OCI-M2 (cell line): ENCODE measurements around the gene BARX1.
"Not testable (repeated sequence)": the region's sequence is repeated elsewhere in the genome, so short reads cannot be mapped to it uniquely, and the experiment has no call there.

ENCODE experiments used
- DNase-seq: peaks from one replicate; lab custom pipeline; 2025; ENCODE audit not compliant: unreplicated experiment; lab: John Stamatoyannopoulos, UW

BARX1 gene

GRCh38 chr9:93951655-93952118 lies 3.5 kb downstream of the BARX1 start:
- DNase-seq: no peak

- DNase-seq: no peak
Measured at GRCh38 chr9:93950619-93951601, 4.2 kb downstream of the BARX1 start.

- no peak for DNase-seq
Measured at GRCh38 chr9:93949694-93950449, 5.3 kb downstream of the BARX1 start.

GRCh38 chr9:93949073-93949693 lies 6.0 kb downstream of the BARX1 start:
- no peak for DNase-seq

GRCh38 chr9:93948441-93949072 lies 6.6 kb downstream of the BARX1 start:
- no peak for DNase-seq

GRCh38 chr9:93947409-93948070 lies 7.6 kb downstream of the BARX1 start:
- DNase-seq: no peak

GRCh38 chr9:93946338-93946712 lies 8.8 kb downstream of the BARX1 start:
- no peak for DNase-seq

GRCh38 chr9:93945400-93946337 lies 9.5 kb downstream of the BARX1 start:
- no peak for DNase-seq

GRCh38 chr9:93944011-93944410 lies 11.1 kb downstream of the BARX1 start:
- no peak for DNase-seq

- no peak for DNase-seq
Measured at GRCh38 chr9:93942161-93942560, 13.0 kb downstream of the BARX1 start.

- no peak for DNase-seq
Measured at GRCh38 chr9:93941493-93941892, 13.7 kb downstream of the BARX1 start.

- DNase-seq: no peak
Measured at GRCh38 chr9:93940951-93941350, 14.2 kb downstream of the BARX1 start.

GRCh38 chr9:93939589-93939988 lies 15.6 kb downstream of the BARX1 start:
- DNase-seq: not testable (repeated sequence)

GRCh38 chr9:93937193-93937592 lies 18.0 kb downstream of the BARX1 start:
- DNase-seq: no peak

GRCh38 chr9:93931905-93932304 lies 23.2 kb downstream of the BARX1 start:
- DNase-seq: no peak

- DNase-seq: no peak
Measured at GRCh38 chr9:93930070-93930469, 25.1 kb downstream of the BARX1 start.

GRCh38 chr9:93929231-93929630 lies 25.9 kb downstream of the BARX1 start:
- DNase-seq: no peak

GRCh38 chr9:93922535-93922934 lies 32.6 kb downstream of the BARX1 start:
- DNase-seq: no peak

GRCh38 chr9:93920131-93920800 lies 34.9 kb downstream of the BARX1 start:
- DNase-seq: no peak
